Stimulated activated naive CD8-positive, alpha-beta T cell treated with anti-CD3 and anti-CD28 coated beads, Interleukin-15, Interleukin-2, amounts not matched to agents 100 ng/mL and 50 ng/mL, for 24 hours (primary cell): ENCODE results near the gene DGKH.
A peak's percentile ranks its signal among the peaks of the same experiment; 100 is the strongest.

ENCODE experiments used
- H3K27ac Mint-ChIP-seq: one replicate; pipeline ENCODE4 v1.8.0; 2021; ENCODE audit warnings: mild to moderate bottlenecking, mixed read lengths
- H3K27me3 Mint-ChIP-seq: one replicate; pipeline ENCODE4 v1.8.0; 2021; ENCODE audit warnings: mixed read lengths
- H3K36me3 Mint-ChIP-seq: one replicate; pipeline ENCODE4 v1.8.0; 2021; ENCODE audit warnings: low read depth, mixed read lengths
- H3K4me1 Mint-ChIP-seq: one replicate; pipeline ENCODE4 v1.8.0; 2021; ENCODE audit warnings: low read depth, mixed read lengths
- H3K4me3 Mint-ChIP-seq: one replicate; pipeline ENCODE4 v1.8.0; 2021; ENCODE audit warnings: mild to moderate bottlenecking, mixed read lengths
- H3K9me3 Mint-ChIP-seq: one replicate; pipeline ENCODE4 v1.8.0; 2021; ENCODE audit warnings: mixed read lengths

DGKH gene

DNA sequence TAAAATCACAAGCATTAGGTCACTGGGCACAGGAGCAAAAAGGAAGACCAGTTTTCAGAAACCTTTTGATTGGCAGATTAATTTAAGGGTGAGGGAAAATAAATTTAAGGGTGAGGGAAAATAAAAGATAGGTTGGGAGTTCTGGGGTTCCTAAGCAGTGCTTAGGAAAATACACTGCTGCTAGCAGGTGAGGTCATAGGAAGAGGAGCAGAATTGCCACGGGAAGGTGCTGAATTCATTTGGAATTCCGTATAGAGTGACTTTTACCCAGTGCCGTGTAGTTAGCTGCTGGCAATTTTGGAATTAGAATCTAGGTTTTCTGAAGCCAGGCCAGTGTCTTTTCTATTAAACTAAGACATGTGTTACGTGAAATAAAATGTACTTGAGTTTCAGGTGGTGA is 59.8 kb downstream of the DGKH start:
- no peak overlapping the region for H3K27ac Mint-ChIP-seq

DNA sequence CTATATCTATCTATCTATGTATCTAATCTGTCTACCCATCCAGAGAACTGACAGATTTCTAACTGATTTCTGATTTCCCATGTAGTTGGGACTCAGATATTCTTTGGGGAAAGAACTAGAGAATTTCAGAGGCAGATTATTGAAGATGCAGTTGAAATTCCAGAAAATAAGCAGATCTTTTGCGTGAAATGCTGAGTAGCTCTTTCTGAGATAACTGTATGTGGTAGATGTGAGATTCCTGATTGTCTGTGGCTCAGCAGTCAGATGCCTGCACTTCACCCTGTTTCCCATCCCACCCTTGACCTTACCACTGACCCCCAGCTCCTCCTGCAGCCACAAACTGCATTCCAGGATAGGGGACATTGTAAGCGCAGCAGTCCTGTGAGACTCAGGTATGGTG is 61.5 kb downstream of the DGKH start:
- Mint-ChIP-seq H3K27ac (peak overlapping the region; percentile 4), H3K27me3 (no peaks in the 10 kb centered on the region), H3K4me3 (no peak overlapping the region), H3K9me3 (no peaks in the 10 kb centered on the region), H3K36me3 (no peaks in the 10 kb centered on the region), H3K4me1 (peaks cover 8% of the 10 kb centered on the region)

More for the DNA sequence above, 59.8 kb downstream of the DGKH start:
- H3K9me3 Mint-ChIP-seq, result no peaks in the 10 kb centered on the region
- no peaks in the 10 kb centered on the region for H3K36me3 Mint-ChIP-seq
- no peaks in the 10 kb centered on the region for H3K27me3 Mint-ChIP-seq
- H3K4me1 Mint-ChIP-seq, result peaks cover 8% of the 10 kb centered on the region
- no peak overlapping the region for H3K4me3 Mint-ChIP-seq

- Mint-ChIP-seq H3K27me3 (no peaks in the 10 kb centered on the region), H3K27ac (peak overlapping the region; percentile 4), H3K9me3 (no peaks in the 10 kb centered on the region), H3K4me1 (peaks cover 8% of the 10 kb centered on the region), H3K4me3 (no peak overlapping the region), H3K36me3 (no peaks in the 10 kb centered on the region)
Observed at GRCh38 chr13:42110410-42111155, 62.1 kb downstream of the DGKH start.

DNA sequence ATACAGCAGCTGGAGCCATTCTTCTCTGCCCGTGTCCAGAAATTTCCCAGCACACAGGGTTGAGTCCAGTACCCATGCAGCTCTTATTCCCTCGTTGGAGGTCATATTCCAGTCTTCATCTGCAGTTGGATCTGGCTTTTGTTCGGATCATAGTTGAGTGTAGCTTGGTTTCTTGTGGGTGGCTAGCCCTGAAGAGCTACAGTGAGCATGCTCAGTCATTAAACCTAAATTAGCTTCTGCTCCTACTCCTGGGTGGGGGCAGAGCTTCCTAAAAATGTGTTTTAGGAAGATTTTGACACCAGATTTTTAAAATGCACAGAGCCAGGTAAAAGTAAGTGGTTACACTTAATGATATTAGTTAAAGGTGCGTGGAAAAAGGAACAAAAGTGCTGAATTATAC is 64.4 kb downstream of the DGKH start:
- no peaks in the 10 kb centered on the region for H3K27me3 Mint-ChIP-seq
- peaks cover 8% of the 10 kb centered on the region for H3K4me1 Mint-ChIP-seq
- H3K27ac Mint-ChIP-seq, result no peak overlapping the region
- H3K4me3 Mint-ChIP-seq, result no peak overlapping the region
- H3K36me3 Mint-ChIP-seq, result no peaks in the 10 kb centered on the region
- no peaks in the 10 kb centered on the region for H3K9me3 Mint-ChIP-seq

GRCh38 chr13:42113478-42113877 is 65.0 kb downstream of the DGKH start:
- no peak overlapping the region for H3K4me3 Mint-ChIP-seq
- no peaks in the 10 kb centered on the region for H3K9me3 Mint-ChIP-seq
- H3K36me3 Mint-ChIP-seq, result no peaks in the 10 kb centered on the region
- H3K4me1 Mint-ChIP-seq, result peaks cover 8% of the 10 kb centered on the region
- H3K27ac Mint-ChIP-seq, result no peak overlapping the region
- H3K27me3 Mint-ChIP-seq, result no peaks in the 10 kb centered on the region

- Mint-ChIP-seq H3K9me3 (no peaks in the 10 kb centered on the region), H3K27ac (no peak overlapping the region), H3K27me3 (no peaks in the 10 kb centered on the region), H3K36me3 (no peaks in the 10 kb centered on the region), H3K4me3 (no peak overlapping the region), H3K4me1 (peaks cover 8% of the 10 kb centered on the region)
Observed at GRCh38 chr13:42114278-42114677, 65.8 kb downstream of the DGKH start.

DNA sequence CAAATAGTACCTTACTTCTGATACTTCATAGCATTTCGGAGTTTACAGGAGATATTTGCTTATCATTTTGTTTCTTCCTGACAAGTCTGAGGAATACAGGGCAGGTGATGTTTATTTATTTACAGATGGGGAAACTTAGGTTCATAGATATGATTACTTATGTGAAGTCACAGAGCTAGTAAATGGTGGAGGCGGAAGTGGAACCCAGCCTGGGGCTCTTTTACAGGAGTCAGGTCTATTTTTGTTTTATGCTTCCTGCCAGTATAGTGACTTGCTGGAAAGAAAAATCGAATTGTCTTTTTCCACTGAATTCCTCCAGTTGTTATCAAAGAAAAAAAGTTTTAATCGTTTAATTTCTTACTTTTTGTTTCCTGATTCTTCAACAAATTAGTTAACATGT is 66.5 kb downstream of the DGKH start:
- no peaks in the 10 kb centered on the region for H3K36me3 Mint-ChIP-seq
- H3K27me3 Mint-ChIP-seq, result no peaks in the 10 kb centered on the region
- no peaks in the 10 kb centered on the region for H3K9me3 Mint-ChIP-seq
- H3K4me3 Mint-ChIP-seq, result no peak overlapping the region
- H3K4me1 Mint-ChIP-seq, result peaks cover 6% of the 10 kb centered on the region
- H3K27ac Mint-ChIP-seq, result no peak overlapping the region

- H3K4me1 Mint-ChIP-seq, result no peaks in the 10 kb centered on the region
- H3K4me3 Mint-ChIP-seq, result no peak overlapping the region
- no peaks in the 10 kb centered on the region for H3K27me3 Mint-ChIP-seq
- H3K9me3 Mint-ChIP-seq, result no peaks in the 10 kb centered on the region
- no peak overlapping the region for H3K27ac Mint-ChIP-seq
- no peaks in the 10 kb centered on the region for H3K36me3 Mint-ChIP-seq
Observed at GRCh38 chr13:42116225-42116624, 67.8 kb downstream of the DGKH start.

DNA sequence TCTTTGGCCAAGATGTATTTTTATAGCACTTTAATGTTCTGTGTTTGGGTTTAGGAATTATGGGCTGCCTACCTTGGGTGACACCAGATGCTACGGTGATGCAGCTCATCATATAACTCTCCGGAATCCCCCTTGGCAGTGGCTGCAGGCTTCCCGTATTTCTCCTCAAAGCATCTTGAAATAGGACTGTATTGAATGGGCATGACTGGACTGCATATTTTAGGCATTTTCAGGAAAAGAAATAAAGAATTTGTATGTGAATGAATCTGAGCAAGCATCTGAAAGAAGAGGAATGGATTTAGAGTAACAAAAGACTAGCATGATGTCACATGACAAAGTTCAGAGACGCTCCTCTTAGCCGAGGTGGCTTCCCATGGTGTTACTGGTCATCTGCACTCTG is 70.6 kb downstream of the DGKH start:
- Mint-ChIP-seq H3K36me3 (no peaks in the 10 kb centered on the region), H3K27ac (no peak overlapping the region), H3K27me3 (no peaks in the 10 kb centered on the region)

DNA sequence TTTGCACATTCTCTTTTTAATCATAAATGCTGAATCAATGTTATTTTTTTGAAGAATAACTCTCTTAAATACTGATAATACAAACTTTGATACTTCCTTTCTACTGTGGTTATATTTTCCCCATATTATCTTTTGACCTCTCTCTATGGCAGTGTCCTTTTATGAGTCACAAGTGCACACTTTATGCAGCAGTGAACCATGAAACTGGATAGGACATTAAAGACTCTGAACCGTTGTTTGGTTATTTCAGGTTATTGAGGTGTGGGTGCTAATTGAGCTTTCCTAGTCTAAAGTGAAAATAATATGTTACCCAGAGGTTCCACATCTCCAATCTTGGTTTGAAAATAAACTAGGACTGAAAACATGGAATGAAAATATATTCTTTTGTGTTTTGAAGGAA is 71.4 kb downstream of the DGKH start:
- Mint-ChIP-seq H3K4me1 (no peaks in the 10 kb centered on the region), H3K27me3 (no peaks in the 10 kb centered on the region), H3K27ac (no peak overlapping the region), H3K4me3 (no peak overlapping the region), H3K36me3 (no peaks in the 10 kb centered on the region), H3K9me3 (no peaks in the 10 kb centered on the region)

More for the DNA sequence above, 70.6 kb downstream of the DGKH start:
- Mint-ChIP-seq H3K4me1 (no peaks in the 10 kb centered on the region), H3K4me3 (no peak overlapping the region), H3K9me3 (no peaks in the 10 kb centered on the region)

DNA sequence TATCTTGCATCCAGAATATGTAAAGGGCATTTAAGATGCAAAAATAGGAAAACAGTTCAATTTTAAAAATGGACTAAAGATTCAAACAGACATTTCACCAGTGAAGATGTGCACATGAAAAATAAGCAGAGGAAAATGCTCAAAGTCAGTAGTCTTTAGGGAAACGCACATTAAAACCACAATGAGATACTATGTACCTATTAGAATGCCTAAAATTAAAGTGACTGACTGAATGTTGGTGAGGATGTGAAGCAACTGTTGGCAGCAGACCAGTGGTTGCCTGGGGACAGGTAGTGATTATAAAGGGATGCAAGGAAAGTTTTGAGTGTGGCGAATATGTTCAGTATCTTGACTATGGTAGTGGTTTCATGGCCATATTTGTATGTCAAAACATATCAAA is 75.2 kb downstream of the DGKH start:
- H3K4me1 Mint-ChIP-seq, result no peaks in the 10 kb centered on the region
- H3K36me3 Mint-ChIP-seq, result peaks cover 8% of the 10 kb centered on the region
- H3K9me3 Mint-ChIP-seq, result no peaks in the 10 kb centered on the region
- no peak overlapping the region for H3K27ac Mint-ChIP-seq
- H3K4me3 Mint-ChIP-seq, result no peak overlapping the region
- H3K27me3 Mint-ChIP-seq, result no peaks in the 10 kb centered on the region

DNA sequence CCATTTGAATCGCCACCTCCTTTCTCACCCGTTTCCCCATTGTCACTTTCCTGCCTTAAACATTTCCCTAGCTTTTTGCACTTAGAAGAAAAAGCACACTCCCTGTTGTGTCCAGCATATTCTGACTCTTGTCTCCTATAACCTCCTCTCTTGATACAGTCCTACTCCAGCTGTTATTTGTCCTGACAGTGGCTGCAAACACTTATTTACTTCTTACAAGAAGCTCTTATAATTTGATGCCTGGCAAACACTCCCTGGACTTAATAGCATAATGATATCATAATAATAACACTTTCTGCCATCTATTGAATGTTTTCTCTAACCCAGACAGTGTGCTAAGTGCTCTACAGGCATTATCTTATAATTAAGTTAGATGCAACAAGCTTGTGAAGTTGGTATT is 76.6 kb downstream of the DGKH start:
- Mint-ChIP-seq H3K4me1 (no peaks in the 10 kb centered on the region), H3K9me3 (no peaks in the 10 kb centered on the region), H3K27me3 (no peaks in the 10 kb centered on the region), H3K4me3 (no peak overlapping the region), H3K36me3 (peaks cover 10% of the 10 kb centered on the region), H3K27ac (no peak overlapping the region)

DNA sequence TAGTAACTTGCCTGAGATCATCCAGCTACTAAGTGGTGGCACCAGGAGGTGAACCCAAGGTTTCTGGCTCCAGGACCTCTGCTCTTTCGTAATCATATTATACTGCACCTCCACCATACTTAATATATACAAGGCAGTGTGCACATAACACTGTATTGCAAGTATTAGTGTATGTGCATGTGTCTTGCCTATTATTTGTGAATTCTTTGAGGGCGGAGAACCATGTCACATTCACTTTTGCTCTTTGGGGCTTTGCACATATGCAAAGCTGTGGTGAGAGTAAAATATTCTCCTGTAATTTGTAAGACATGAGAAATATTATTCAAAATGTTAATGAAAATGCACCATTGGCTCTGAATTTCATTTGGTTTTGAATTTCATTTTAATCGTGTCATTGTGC is 78.6 kb downstream of the DGKH start:
- Mint-ChIP-seq H3K4me1 (no peaks in the 10 kb centered on the region), H3K27ac (no peak overlapping the region), H3K36me3 (peaks cover 10% of the 10 kb centered on the region), H3K4me3 (no peak overlapping the region), H3K27me3 (no peaks in the 10 kb centered on the region), H3K9me3 (no peaks in the 10 kb centered on the region)

- Mint-ChIP-seq H3K27me3 (no peaks in the 10 kb centered on the region), H3K4me3 (no peak overlapping the region), H3K9me3 (no peaks in the 10 kb centered on the region), H3K4me1 (peaks cover 7% of the 10 kb centered on the region), H3K36me3 (peaks cover 16% of the 10 kb centered on the region), H3K27ac (no peak overlapping the region)
Observed at GRCh38 chr13:42129033-42129432, 80.6 kb downstream of the DGKH start.

DNA sequence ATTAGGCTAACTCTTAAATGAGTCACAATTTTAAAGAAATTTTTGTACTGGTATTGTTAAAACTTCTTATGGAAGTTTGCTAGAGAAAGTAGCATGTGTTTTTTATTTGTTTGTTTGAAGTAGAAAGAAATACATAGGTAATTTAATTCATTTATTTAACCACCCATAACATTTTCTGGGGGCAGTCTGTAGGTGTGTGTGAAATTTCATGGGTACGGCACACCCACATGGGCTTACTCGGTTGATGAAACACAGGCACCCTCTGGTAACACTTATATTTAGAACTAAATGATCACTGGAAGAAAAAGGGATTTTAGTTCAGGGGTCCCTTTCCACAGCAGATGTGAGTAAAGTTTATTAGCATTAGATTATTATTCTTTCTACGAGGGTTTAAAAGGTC is 88.1 kb downstream of the DGKH start:
- Mint-ChIP-seq H3K27ac (no peak overlapping the region), H3K9me3 (peaks cover 3% of the 10 kb centered on the region), H3K36me3 (peaks cover 19% of the 10 kb centered on the region), H3K4me1 (peaks cover 42% of the 10 kb centered on the region), H3K4me3 (no peak overlapping the region), H3K27me3 (no peaks in the 10 kb centered on the region)

DNA sequence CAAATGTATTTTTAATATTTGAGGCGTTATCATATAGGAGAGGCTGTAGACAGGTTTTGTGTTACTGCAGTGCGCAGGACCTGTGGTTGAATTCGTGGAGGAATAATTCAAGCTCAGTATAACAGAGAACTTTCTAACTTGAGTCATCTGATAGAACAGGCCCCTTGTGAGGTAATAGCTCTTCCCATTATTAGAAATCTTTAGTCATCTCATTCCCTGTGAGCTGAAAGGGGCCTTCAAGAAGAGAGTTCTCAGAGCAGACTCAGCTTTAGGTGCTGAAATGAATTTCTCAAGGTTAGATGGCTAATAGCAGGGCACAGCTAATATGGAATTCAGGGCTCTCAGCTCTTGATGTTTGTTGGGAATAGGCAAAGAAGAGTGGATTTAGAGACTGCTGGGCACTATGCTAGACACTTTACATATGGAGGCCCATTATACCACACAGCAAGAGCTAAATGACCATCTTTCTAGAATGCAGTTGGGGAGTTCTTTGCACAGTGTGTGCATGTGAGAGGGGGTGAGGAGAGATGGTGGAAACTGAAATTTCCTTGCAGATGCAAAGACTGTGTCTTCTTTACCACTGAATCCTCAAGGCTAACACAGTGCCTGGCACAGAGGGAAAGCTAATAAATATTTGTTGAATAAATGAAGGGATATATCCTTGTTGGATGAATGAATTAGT is 89.5 kb downstream of the DGKH start:
- Mint-ChIP-seq H3K4me1 (peaks cover 42% of the 10 kb centered on the region), H3K27ac (no peak overlapping the region), H3K9me3 (peaks cover 4% of the 10 kb centered on the region), H3K36me3 (peaks cover 21% of the 10 kb centered on the region), H3K27me3 (no peaks in the 10 kb centered on the region), H3K4me3 (no peak overlapping the region)
